IPS-18c (cell line): ENCODE measurements around the gene NDRG3.
"Not testable (repeated sequence)": the region's sequence is repeated elsewhere in the genome, so short reads cannot be mapped to it uniquely, and the experiment has no call there.

Source experiments
- H3K4me3 ChIP-seq: 2 replicates; pipeline ENCODE4 v1.7.0; 2013; ENCODE audit warnings: low read depth, mild to moderate bottlenecking, low read length, moderate library complexity; ENCODE audit not compliant: insufficient read depth
- H3K9me3 ChIP-seq: one replicate; pipeline ENCODE4 v1.6.1; 2013; ENCODE audit warnings: mild to moderate bottlenecking, low read length, moderate library complexity; ENCODE audit not compliant: control insufficient read depth, insufficient read depth

NDRG3 gene

DNA sequence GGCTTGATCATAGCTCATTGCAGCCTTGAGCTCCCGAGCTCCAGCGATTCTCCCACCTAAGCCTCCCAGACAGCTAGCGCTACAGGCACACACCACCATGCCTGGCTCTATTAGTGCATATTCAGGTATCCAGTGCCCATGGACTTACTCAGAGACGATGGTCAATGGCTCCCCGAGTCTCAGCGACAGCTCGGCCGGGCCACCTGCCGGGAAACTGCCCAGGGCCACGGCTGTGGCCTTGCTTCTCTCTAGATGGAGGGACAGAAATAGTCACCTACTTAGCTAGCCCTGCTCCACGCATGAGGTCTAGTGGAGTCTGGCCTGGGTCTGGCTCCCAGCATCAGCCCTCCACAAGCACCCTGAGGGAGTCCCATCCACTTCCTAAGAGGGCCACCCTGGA is 111.5 kb downstream of the NDRG3 start:
- Histone ChIP-seq H3K4me3 (no peak overlapping the region), H3K9me3 (no peaks in the 10 kb centered on the region)

- Histone ChIP-seq H3K4me3 (no peak overlapping the region), H3K9me3 (no peaks in the 10 kb centered on the region)
These were observed 112.6 kb downstream of the NDRG3 start for GRCh38 chr20:36633285-36633772.

DNA sequence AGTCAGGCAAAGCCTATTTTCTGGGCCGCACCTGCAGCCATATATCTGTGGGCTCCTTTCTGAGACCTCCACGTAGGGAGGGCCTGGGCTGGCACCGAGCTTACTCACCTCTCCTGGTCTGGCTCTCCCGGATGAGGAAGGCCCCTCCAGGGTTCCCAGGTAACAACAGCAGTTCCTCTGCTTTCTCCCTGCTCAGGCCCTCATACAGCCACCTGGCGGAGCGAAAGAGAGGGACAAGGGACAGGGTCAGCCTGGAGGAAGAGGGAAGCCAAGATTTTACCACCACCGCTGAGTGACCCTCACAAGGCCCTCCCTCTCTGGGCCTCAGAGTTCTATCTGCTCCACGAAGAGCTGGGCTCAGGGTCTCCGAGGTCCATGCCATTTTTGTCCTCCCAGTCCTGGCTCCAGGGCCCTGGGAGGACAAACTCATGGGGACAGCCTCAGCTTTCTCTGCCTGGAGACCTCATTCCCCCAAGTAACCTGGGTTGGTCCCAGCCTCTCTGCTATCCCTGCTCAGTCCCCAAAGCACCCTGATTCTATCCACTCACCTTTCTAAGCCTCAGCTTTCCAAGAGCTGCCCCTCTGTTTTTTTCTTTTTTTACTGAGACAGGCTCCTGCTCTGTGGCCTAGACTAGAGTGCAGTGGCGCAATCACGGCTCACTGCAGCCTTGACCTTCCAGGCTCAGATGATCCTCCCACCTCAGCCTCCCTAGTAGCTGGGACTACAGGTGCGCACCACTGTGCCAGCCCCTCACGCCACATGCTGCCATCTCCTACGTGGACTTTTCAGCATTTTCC is 113.2 kb downstream of the NDRG3 start:
- Histone ChIP-seq H3K9me3 (no peaks in the 10 kb centered on the region), H3K4me3 (no peak overlapping the region)

DNA sequence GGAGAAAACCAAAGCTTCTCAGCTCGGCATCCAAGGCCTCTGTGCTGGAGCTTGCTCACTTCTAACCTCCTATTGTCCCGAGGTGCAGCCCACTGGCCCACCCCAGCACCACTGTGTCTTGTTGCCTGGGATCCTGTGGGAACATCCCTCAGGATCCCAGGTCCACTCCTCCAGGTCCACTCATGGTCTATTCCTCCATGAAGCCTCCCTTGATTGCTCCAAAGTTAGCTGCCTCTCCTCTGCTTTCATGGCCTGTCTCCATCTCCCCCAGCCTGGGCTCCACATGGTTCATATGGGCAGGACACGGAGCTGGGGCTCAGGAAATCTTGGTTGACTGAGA is 113.8 kb downstream of the NDRG3 start:
- Histone ChIP-seq H3K4me3 (no peak overlapping the region), H3K9me3 (no peaks in the 10 kb centered on the region)

GRCh38 chr20:36631646-36632045 is 114.2 kb downstream of the NDRG3 start:
- Histone ChIP-seq H3K4me3 (no peak overlapping the region), H3K9me3 (no peaks in the 10 kb centered on the region)

- H3K4me3 ChIP-seq, result no peak overlapping the region
- no peaks in the 10 kb centered on the region for H3K9me3 ChIP-seq
These were observed 115.9 kb downstream of the NDRG3 start for GRCh38 chr20:36629719-36630681.

GRCh38 chr20:36628076-36628475 is 117.8 kb downstream of the NDRG3 start:
- Histone ChIP-seq H3K4me3 (no peak overlapping the region), H3K9me3 (no peaks in the 10 kb centered on the region)

GRCh38 chr20:36624944-36625324 is 121.0 kb downstream of the NDRG3 start:
- Histone ChIP-seq H3K4me3 (no peak overlapping the region), H3K9me3 (no peaks in the 10 kb centered on the region)

DNA sequence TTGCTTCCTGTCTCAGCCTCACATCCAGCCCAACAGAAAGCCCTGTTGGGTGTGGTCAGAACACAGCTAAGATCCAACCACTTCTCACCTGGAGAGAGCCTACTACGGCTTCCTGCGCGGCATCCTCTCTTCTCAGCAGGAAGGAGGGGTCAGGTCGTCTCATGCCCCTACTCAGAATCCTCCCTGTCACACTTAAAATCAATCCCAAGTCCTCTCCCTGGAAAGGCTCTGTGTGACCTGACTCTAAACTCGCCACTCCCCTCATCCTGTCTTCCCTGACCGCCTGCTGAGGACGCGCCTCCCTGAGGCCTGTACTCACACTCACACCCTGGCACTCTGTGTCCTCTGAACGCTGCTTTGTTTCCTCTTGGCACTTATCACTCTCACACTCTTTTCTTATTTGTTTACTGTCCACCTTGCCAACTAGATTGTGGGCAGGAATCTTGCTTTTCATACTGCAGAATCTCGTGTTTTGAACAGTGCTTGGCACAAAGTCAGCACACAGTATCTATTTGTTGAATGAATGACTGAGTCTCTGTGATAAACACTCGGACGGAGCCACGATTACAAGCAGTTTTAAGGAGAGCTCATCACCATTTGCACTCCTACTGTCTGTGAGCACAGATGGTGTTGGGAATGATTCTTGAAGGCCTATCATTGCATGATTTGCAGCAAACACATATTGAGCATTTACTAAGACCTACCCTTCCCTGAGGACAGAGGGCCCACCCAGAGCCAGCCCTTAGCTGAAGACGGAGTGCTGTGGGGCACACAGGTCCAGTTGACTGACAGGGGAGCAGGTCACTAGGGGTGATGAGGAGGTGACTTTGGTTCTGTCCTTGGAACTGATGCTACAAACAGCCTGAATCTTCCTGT is 121.6 kb downstream of the NDRG3 start:
- Histone ChIP-seq H3K9me3 (no peaks in the 10 kb centered on the region), H3K4me3 (no peak overlapping the region)

DNA sequence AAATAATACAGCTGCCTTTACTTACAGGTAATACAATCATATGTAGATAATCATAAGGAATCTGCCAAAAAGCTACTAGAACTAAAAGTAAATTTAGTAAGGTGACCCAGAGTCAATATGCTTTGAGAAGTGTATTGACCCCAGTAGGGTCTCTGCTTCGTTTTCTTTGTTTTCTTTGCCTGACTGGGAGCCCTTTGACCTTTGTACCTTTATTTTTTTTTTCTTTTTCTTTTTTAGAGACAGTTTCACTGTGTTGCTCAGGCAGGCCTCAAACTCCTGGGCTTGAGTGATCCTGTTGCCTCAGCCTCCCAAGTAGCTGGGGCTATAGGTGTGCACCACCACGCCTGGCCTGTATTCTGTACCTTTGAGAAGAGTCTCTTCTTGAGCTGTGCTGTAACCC is 122.4 kb downstream of the NDRG3 start:
- H3K4me3 ChIP-seq, result no peak overlapping the region
- no peaks in the 10 kb centered on the region for H3K9me3 ChIP-seq

- no peak overlapping the region for H3K4me3 ChIP-seq
- no peaks in the 10 kb centered on the region for H3K9me3 ChIP-seq
These were observed 125.0 kb downstream of the NDRG3 start for GRCh38 chr20:36620917-36621316.

GRCh38 chr20:36614781-36615557 is 130.9 kb downstream of the NDRG3 start:
- no peak overlapping the region for H3K4me3 ChIP-seq
- H3K9me3 ChIP-seq, result no peaks in the 10 kb centered on the region

GRCh38 chr20:36613974-36614373 is 131.9 kb downstream of the NDRG3 start:
- no peaks in the 10 kb centered on the region for H3K9me3 ChIP-seq
- H3K4me3 ChIP-seq, result no peak overlapping the region

GRCh38 chr20:36611625-36612024 is 134.3 kb downstream of the NDRG3 start:
- no peaks in the 10 kb centered on the region for H3K9me3 ChIP-seq
- no peak overlapping the region for H3K4me3 ChIP-seq

- not testable (repeated sequence) for H3K9me3 ChIP-seq, H3K4me3 ChIP-seq
These were observed 137.5 kb downstream of the NDRG3 start for GRCh38 chr20:36608388-36608728.

- Histone ChIP-seq H3K4me3 (no peak overlapping the region), H3K9me3 (no peaks in the 10 kb centered on the region)
These were observed 138.1 kb downstream of the NDRG3 start for GRCh38 chr20:36607586-36608387.
